ENCODE data around the gene CMC1.

CMC1 gene

DNA sequence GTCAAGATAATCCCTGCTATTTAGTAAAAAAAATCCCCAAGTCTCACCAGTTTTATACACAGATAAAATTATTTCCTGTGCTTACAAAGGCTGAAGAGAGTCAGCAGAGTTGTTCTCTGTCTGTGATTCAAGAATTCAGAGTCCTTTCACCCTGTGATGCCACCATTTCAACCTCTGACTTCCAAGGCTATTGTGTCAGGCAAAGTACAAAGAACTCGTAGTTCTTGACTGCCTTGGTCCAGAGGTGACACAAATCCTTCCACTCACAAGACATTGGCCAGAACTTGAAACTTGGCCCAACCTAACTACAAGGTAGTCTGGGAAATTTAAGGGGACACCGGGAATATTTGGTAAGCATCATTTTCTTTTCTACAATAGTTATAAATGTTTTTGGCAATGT is 34.9 kb upstream of the CMC1 start:
- no peaks in the 10 kb centered on the region for H3K79me2 ChIP-seq (ENCODE audit: insufficient read depth, low read length)
- H3K27me3 ChIP-seq (ENCODE audit: low read length): no peaks in the 10 kb centered on the region

DNA sequence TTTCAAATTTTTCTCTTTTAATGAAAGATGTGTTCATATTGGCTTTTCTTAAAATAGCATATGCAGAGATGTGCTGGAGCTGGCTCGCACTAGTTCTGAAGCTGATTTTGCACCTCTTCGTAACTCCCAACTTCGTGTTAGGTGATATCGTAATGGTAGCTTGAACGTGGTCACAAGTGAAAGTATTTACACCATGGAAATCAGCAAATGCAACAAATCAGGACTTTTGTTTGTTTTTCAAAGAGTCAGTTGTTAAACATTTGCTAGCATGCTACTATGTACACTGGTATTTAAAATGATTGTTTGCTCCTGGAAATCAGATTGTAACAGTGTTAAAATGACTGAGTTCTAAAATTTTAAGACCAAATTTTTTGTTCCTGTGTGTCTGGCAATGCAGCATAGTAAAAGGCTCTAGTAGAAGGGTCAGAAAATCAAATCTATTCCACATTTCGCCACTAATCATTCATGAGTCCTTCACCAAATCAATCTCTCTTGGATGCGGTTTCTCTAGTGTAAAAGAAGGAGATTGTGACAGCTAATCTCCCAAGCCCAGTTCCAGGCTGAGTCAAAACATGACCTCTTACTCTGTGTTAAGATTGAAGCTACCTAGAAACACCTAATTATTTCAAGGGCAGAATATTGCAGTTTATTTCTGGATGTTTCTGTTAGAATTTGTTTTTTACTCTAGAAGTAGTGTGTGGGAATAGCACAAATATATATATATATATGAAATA is 34.3 kb upstream of the CMC1 start:
- Histone ChIP-seq H3K27me3 (ENCODE audit: low read length) (no peaks in the 10 kb centered on the region), H3K27ac (ENCODE audit: low read depth, low read length) (no peak overlapping the region), H2AFZ (ENCODE audit: low read depth, low read length, severe bottlenecking) (no peak overlapping the region), H3K9ac (ENCODE audit: low read length) (no peak overlapping the region), H3K9me2 (replicated peaks; ENCODE audit: insufficient read depth, low read length) (no peaks in the 10 kb centered on the region), H3K36me3 (ENCODE audit: low read length) (no peaks in the 10 kb centered on the region), H4K20me1 (ENCODE audit: low read depth, low read length) (no peaks in the 10 kb centered on the region), H3F3A (ENCODE audit: insufficient read depth) (no peaks in the 10 kb centered on the region), H3K4me2 (ENCODE audit: low read depth, low read length, poor library complexity, severe bottlenecking) (no peak overlapping the region), H3K4me3 (ENCODE audit: insufficient read depth, low read length, poor library complexity, severe bottlenecking) (no peak overlapping the region), H3K79me2 (ENCODE audit: insufficient read depth, low read length) (no peaks in the 10 kb centered on the region), H3K9me3 (ENCODE audit: insufficient read depth, low read length) (no peaks in the 10 kb centered on the region)
- no peak for TF ChIP-seq EZH2phosphoT487 (conservative IDR thresholded peaks at IDR 0.05; ENCODE audit: low read length)
- TF ChIP-seq, protein P1, sequence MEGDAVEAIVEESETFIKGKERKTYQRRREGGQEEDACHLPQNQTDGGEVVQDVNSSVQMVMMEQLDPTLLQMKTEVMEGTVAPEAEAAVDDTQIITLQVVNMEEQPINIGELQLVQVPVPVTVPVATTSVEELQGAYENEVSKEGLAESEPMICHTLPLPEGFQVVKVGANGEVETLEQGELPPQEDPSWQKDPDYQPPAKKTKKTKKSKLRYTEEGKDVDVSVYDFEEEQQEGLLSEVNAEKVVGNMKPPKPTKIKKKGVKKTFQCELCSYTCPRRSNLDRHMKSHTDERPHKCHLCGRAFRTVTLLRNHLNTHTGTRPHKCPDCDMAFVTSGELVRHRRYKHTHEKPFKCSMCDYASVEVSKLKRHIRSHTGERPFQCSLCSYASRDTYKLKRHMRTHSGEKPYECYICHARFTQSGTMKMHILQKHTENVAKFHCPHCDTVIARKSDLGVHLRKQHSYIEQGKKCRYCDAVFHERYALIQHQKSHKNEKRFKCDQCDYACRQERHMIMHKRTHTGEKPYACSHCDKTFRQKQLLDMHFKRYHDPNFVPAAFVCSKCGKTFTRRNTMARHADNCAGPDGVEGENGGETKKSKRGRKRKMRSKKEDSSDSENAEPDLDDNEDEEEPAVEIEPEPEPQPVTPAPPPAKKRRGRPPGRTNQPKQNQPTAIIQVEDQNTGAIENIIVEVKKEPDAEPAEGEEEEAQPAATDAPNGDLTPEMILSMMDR (IDR thresholded peaks at IDR 0.05; ENCODE audit: insufficient read depth, low read length, poor library complexity, severe bottlenecking): no peak

More for the DNA sequence above, 34.9 kb upstream of the CMC1 start:
- Histone ChIP-seq H3K9me2 (replicated peaks; ENCODE audit: insufficient read depth, low read length) (no peaks in the 10 kb centered on the region), H4K20me1 (ENCODE audit: low read depth, low read length) (no peaks in the 10 kb centered on the region), H3K4me2 (ENCODE audit: low read depth, low read length, poor library complexity, severe bottlenecking) (no peak overlapping the region), H3K27ac (ENCODE audit: low read depth, low read length) (no peak overlapping the region), H3K9me3 (ENCODE audit: insufficient read depth, low read length) (no peaks in the 10 kb centered on the region), H3K4me3 (ENCODE audit: insufficient read depth, low read length, poor library complexity, severe bottlenecking) (no peak overlapping the region), H2AFZ (ENCODE audit: low read depth, low read length, severe bottlenecking) (no peak overlapping the region), H3K9ac (ENCODE audit: low read length) (no peak overlapping the region), H3F3A (ENCODE audit: insufficient read depth) (no peaks in the 10 kb centered on the region), H3K36me3 (ENCODE audit: low read length) (no peaks in the 10 kb centered on the region)
- TF ChIP-seq, protein P1 (IDR thresholded peaks at IDR 0.05; ENCODE audit: insufficient read depth, low read length, poor library complexity, severe bottlenecking): no peak
- no peak for TF ChIP-seq EZH2phosphoT487 (conservative IDR thresholded peaks at IDR 0.05; ENCODE audit: low read length)

DNA sequence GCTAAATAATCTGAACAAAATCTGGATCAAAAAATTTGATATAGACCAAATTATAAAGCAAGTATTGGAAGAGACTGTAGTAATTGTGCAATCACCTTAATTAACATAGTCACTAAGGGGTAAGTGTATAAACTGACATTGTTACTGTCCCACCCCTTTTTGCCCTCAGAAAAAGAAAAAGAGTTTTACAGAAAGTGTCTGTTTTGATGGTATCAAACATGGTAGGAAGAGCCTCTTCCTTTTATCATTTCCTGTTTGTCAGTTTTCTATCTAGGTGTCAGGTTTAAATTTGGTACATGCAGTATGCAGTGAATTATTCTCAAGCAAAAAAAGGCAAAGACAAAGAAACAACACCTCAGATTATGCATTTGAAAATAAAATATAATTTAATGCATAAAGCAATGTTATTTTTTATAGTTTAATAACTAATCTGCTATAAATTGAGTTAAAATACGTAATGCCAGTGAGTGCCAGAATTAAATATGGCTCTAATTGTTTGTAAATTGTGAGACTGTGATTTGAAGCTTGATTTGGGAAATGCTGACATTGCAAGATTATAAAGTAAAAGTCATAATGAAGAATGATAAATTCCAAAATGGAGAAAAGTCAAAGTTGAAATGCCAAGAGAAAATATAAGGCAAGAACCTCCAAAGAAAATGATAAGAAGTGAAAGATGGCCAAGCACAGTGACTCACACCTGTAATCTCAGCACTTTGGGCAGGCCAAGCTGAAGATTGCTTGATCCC is 30.3 kb upstream of the CMC1 start:
- Histone ChIP-seq H3K4me2 (ENCODE audit: low read depth, low read length, poor library complexity, severe bottlenecking) (no peak overlapping the region), H2AFZ (ENCODE audit: low read depth, low read length, severe bottlenecking) (no peak overlapping the region)
- no peak for TF ChIP-seq EZH2phosphoT487 (conservative IDR thresholded peaks at IDR 0.05; ENCODE audit: low read length)

DNA sequence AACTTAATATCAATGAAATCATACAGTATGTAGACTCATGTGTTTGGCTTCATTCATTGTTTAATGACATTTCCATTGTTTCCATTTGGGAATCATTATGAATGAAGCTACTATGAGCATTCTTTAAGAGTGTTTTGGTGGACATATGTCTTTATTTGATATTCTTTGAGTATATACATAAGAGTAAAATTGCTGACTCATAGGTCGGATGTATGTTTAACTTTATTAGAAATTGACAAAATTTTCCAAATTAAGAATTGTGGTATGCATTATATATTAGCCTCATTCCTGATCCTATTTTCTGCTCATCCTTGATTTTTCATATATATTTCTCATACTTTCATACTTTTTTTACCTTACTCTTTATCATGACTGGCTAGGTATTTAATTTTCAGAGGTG is 28.7 kb upstream of the CMC1 start:
- Histone ChIP-seq H3K9me2 (replicated peaks; ENCODE audit: insufficient read depth, low read length) (no peaks in the 10 kb centered on the region), H3K4me3 (ENCODE audit: insufficient read depth, low read length, poor library complexity, severe bottlenecking) (no peak overlapping the region), H3K9me3 (ENCODE audit: insufficient read depth, low read length) (peaks cover 8% of the 10 kb centered on the region; the same call in 1 of the 2 replicates), H3K27ac (ENCODE audit: low read depth, low read length) (no peak overlapping the region), H3K79me2 (ENCODE audit: insufficient read depth, low read length) (no peaks in the 10 kb centered on the region), H3K36me3 (ENCODE audit: low read length) (no peaks in the 10 kb centered on the region), H2AFZ (ENCODE audit: low read depth, low read length, severe bottlenecking) (no peak overlapping the region), H3K9ac (ENCODE audit: low read length) (no peak overlapping the region), H3K27me3 (ENCODE audit: low read length) (no peaks in the 10 kb centered on the region), H3F3A (ENCODE audit: insufficient read depth) (no peaks in the 10 kb centered on the region), H3K4me2 (ENCODE audit: low read depth, low read length, poor library complexity, severe bottlenecking) (no peak overlapping the region), H4K20me1 (ENCODE audit: low read depth, low read length) (no peaks in the 10 kb centered on the region)
- TF ChIP-seq, protein P1 (IDR thresholded peaks at IDR 0.05; ENCODE audit: insufficient read depth, low read length, poor library complexity, severe bottlenecking): no peak
- TF ChIP-seq EZH2phosphoT487 (conservative IDR thresholded peaks at IDR 0.05; ENCODE audit: low read length): no peak

More for the DNA sequence above, 30.3 kb upstream of the CMC1 start:
- Histone ChIP-seq H3K9ac (ENCODE audit: low read length) (no peak overlapping the region), H3K36me3 (ENCODE audit: low read length) (no peaks in the 10 kb centered on the region), H3K4me3 (ENCODE audit: insufficient read depth, low read length, poor library complexity, severe bottlenecking) (no peak overlapping the region), H3K9me3 (ENCODE audit: insufficient read depth, low read length) (peaks cover 8% of the 10 kb centered on the region; the same call in 1 of the 2 replicates), H3K9me2 (replicated peaks; ENCODE audit: insufficient read depth, low read length) (no peaks in the 10 kb centered on the region), H3K27ac (ENCODE audit: low read depth, low read length) (no peak overlapping the region), H3K79me2 (ENCODE audit: insufficient read depth, low read length) (no peaks in the 10 kb centered on the region), H4K20me1 (ENCODE audit: low read depth, low read length) (no peaks in the 10 kb centered on the region), H3K27me3 (ENCODE audit: low read length) (no peaks in the 10 kb centered on the region), H3F3A (ENCODE audit: insufficient read depth) (no peaks in the 10 kb centered on the region)
